Caki2 (cell line): ENCODE results near the gene TRPV2. TPM values are rescaled to one million over a fixed set of nuclear protein-coding genes. Genes with fewer than 3 reads are reported as not detected.
"Not testable (repeated sequence)": the region's sequence is repeated elsewhere in the genome, so short reads cannot be mapped to it uniquely, and the experiment has no call there.

Experiments
- DNase-seq: peaks from one replicate; pipeline ENCODE4 v3.0.0-alpha.2; 2015; ENCODE audit warnings: low read depth
- in situ Hi-C: cut with HindIII; loops from 2 replicates; pipeline ENCODE4 v1.10.0; 2016; ENCODE audit warnings: low sequenced_read_pairs, low pct_unique_long_range_greater_than_20kb, mixed read lengths
- total RNA-seq: library from RNA; depleted of rRNA; stranded (reverse); fragments of >200 nt; shearing (Covaris generic); gene quantifications from 2 replicates; pipeline ENCODE4 v1.2.3, GENCODE V29; 2014; ENCODE audit warnings: low replicate concordance

Gene TRPV2
- total RNA-seq, 1 experiment from 2014 or later, result not detected

- DNase-seq, result peak; percentile 53
Observed at GRCh38 chr17:16444258-16444886, 29.0 kb downstream of the TRPV2 start.

GRCh38 chr17:16446338-16446983 lies 31.1 kb downstream of the TRPV2 start:
- DNase-seq, result no peak
- in situ Hi-C loops, result no loop called here

More at GRCh38 chr17:16444258-16444886, 29.0 kb downstream of the TRPV2 start:
- in situ Hi-C loops, result no loop called here

GRCh38 chr17:16447676-16448075 lies 32.3 kb downstream of the TRPV2 start:
- in situ Hi-C loops, result no loop called here
- DNase-seq, result no peak

DNA sequence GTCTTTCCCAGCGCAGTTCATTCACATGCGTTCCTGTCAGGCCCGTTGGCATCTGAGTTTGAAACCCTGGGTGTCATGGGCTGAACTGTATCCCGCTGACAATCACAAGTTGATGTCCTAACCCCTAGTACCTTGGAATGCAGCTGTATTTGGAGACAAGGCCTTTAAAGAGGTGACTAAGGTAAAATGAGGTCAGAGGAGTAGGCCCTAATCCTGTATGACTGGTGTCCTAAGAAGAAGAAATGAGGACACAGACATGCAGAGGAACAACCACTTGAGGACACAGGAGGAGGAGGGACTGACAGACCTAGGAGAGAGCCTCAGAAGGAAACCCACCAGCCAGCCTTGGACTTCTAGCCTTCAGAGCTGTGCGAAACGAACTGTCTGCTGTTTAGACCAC lies 33.1 kb downstream of the TRPV2 start:
- in situ Hi-C loops, result no loop called here
- DNase-seq, result no peak

DNA sequence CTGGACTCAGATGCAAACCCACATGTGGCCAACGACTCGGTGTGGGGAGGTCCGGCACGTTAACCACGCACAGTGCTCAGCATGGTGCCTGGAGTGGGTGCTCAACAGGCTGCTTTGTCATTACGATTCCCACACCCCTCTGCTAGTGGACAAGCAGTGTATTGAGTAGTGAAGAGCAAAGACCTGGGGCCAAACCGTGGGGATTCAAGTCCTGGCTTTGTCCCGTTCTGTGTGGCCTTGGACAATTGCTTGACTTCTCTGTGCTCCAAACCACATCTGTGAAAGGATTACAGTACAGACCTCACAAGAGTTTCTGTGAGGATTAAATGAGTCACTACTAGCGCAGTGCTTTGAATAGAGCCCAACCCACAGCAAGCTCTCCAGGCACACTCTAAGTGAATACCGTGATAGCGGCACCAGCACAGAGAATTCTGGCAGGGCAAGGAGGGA lies 33.8 kb downstream of the TRPV2 start:
- DNase-seq, result no peak
- in situ Hi-C loops, result no loop called here

DNA sequence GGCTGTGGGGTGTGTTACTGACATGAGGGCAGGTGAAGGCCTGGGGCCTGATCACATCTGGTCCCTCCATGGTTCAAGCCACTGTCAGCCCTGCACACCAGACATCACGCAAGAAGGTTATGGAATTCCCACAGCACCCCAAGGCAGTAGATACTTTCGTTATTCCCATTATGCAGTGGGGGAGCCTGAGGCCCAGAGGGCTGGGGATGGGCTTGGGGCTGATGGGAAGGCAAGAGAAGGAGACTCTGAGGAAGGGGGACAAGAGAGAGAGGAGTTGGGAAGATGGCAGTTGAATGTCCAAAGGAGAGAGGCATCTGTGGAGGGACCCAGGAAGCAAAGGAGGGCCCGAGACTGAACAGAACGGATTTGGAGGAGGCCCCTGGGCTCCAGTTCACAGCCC lies 34.7 kb downstream of the TRPV2 start:
- DNase-seq, result no peak
- in situ Hi-C loops, result no loop called here

DNA sequence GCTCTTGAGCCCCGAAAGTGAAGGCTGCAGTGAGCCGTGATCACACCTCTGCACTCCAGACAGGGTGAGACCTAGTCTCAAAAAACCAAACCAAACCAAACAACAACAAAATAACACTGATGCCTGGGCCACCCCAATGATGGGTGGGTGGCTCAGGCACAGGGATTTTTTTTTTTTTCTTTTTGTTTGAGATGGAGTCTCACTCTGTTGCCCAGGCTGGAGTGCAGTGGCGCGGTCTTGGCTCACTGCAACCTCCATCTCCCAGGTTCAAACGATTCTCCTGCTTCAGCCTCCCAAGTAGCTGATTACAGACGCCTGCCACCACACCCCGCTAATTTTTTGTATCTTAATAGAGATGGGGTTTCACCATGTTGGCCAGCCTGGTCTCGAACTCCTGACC lies 36.9 kb downstream of the TRPV2 start:
- in situ Hi-C loops, DNase-seq: not testable (repeated sequence)

- DNase-seq, result no peak
- in situ Hi-C loops, result no loop called here
Observed at GRCh38 chr17:16453493-16453851, 38.1 kb downstream of the TRPV2 start.

DNA sequence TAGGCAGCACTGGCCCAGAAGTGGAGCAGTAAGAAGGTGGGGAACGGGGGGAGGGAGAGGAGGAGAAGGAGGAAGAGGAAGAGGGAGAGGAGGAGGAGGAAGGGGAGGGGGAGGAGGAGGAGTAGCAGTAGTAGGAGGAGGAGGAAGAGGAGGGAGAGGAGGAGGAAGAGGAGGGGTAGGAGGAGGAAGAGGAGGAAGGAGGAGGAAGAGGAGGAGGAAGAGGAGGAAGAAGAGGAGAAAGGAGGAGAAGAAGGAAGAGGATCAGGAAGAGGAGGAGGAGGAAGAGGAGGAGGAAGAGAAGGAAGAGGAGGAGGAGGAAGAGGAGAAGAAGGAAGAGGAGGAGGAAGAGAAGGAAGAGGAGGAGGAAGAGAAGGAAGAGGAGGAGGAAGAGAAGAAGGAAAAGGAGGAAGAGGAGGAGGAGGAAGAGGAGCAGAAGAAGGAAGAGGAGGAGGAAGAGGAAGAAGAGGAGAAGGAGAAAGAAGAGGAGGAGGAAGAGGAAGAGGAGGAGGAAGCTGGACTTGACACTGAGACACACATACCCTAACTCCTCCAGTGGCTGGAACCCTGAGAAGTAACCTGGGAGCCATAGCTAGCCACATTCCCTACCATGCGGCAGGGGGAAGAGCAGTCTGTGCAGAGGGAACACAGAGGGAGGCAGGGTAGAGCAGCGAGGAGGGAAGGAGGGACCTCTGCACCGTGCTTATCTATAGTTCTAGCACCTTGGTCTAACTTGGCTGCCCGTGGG lies 40.8 kb downstream of the TRPV2 start:
- in situ Hi-C loops, result no loop called here
- DNase-seq, result no peak

- in situ Hi-C loops, result no loop called here
- DNase-seq, result no peak
Observed at GRCh38 chr17:16456742-16457316, 41.5 kb downstream of the TRPV2 start.

GRCh38 chr17:16459271-16459670 lies 43.9 kb downstream of the TRPV2 start:
- DNase-seq, result no peak
- in situ Hi-C loops, result no loop called here

DNA sequence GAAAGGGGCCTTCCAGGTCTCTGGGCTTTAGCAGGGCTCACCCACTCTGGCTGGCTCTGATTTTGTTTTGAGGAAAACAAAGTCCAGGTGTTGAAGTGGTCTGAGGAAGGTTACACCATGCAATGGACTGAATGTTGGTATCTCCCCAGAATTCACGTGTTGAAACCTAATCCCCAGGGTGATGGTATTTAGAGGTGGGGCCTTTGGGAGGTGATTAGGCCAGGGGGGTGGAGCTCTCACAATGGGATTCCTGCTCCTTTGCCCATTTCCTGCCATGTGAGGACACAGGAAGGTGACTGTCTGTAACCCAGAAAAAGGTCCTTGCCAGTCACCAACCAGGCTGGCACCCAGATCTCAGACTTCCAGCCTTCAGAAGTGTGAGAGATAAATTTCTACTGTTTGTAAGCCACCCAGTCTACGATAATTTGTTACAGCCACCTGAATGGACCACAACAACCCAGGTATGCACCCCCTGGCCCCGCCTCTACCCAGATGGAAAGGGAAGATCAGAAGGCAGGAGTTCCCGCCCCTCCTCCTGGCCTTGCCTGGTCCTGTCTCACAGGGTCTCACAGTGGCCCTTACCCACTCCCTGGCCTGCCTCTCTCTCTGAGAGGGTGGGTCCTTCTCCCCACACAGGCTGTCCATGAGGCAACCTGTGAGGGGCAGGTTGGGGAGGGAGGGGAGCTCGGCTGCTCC lies 44.6 kb downstream of the TRPV2 start:
- in situ Hi-C loops, result no loop called here

DNA sequence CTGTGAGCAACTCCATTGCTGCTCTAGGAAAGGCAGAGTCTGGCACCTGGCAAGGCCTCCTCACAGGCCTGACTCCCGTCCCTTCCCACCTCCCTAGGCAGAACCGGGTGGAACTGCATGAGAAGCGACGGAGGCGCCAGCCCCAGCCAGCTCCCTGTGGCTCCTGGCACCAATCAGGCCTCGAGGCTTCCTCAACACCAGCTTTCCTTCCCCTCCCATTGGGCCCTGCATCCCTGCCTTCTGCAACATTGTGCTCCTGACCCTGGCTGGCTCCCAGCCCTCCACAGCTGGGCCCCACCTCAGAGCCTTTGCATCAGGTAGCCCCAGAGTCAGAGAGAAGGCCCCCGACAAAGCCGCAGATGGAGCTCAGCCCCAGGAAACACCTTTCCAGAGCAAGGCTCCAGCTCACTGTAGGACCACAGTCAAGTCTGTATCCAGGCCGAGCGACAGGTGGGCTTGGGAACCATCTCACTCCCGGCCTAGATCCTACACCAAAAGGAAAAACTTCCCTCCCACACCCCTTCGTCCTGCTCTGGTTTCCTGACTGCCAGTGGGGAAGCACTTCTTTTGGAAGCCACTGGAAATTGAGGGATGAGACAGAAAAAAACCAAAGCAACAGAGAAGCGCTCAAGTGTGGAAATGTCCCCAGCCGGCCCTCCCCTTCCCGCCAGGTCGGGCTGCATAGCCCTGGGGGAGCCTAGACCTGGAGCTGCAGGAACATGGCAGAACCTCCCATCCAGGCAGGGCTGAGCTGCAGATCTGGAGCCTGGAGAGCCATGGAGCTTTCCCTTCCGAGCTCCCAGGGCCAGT lies 45.6 kb downstream of the TRPV2 start:
- in situ Hi-C loops, result no loop called here

More for the DNA sequence above, 44.6 kb downstream of the TRPV2 start:
- no peak for DNase-seq

GRCh38 chr17:16461606-16461866 lies 46.2 kb downstream of the TRPV2 start:
- in situ Hi-C loops, result no loop called here
- no peak for DNase-seq

More for the DNA sequence above, 45.6 kb downstream of the TRPV2 start:
- DNase-seq, result no peak

DNA sequence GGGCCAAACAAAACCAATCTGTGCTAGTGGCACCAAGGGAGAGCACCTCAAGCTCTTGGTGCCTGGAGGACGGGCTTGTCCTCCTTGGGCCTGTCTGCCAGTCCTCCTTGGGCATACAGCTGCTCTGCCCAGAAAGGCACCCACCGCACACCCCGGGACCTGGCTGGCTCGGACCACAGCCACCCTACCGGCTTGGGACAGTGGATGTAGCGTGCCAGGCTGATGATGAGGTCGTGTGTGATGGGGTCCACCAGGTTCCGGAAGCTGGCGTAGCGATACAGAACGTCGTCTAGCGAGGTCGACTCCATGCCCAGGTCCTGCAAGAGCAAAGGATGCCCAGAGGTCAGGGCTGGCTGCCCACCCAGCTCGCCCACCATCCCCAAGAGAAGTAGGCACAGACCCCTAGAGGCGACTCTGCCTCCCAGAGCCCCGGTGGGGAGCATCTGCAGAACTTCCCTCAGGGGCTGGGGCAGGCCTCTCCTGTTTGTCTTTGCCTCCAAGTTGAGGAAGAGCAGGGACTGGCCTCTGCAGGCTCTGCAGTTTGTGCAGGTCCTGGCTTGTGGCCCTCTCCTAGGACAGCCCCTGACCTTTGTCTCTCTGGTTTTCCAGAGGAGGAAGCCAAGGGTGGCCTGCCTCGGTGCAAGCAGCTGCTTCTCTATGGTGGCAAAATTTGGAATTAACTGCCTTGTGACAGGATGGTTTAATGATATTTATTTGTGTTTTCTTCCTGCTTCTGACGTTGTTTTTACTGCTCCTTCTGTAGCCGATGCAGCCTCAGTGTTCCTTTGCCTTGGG lies 46.9 kb downstream of the TRPV2 start:
- no peak for DNase-seq
- in situ Hi-C loops, result no loop called here

DNA sequence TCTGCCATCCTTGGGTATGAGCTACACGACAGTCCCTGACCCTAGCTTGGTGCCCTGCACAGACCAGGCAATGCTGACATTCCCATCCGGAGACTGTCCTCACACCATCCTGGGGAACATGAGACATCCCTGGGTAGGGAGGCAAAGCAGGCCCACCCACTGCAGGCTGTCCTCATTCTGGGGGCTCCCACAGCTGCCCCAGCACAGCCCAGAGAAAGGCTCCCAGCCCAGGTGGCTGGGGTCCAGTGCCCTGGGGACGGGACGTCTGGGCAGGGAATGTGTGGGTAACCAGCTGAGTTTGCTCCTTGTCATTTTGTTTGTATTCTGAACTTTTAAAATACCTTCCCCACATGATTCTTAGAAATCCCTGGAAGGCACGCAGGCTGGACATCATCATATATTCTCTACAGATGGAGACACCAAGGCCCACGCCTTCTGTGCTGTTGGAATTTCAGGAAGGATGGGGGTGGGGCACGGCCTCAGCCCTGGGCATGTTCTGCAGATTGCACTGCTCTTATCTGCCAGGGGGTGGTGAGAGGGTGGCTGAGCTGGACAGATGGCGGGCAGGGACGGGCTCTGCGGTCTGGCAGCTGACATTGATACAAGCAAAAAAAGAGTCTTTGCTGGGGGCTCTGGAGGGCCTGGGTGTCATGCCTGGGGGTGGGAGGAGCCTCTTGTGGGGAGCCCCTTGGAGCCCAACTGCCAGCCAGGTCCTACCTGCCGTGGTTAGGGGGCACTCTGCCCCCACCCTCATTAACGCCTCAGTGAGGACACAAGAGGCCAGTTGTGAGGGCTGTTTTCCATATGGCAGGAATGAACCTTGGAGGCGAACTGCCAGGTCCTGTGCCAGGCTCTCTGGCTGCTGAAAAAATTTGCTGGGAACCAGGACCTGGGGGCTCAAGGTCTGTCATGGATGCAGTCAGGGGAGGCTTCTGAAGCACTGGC lies 48.3 kb downstream of the TRPV2 start:
- in situ Hi-C loops, result no loop called here
- DNase-seq, result no peak
